Testis (tissue), 2 donors: ENCODE results near the gene ZNF83.

Experiments
- CTCF ChIP-seq, 3 experiments: fragments of 450-650 bp in 2 of 3; fragments of 200-600 bp in 1 of 3; sonication (generic) in 1 of 3; IDR thresholded peaks; one replicate each; pipeline ENCODE4 v1.5.1; 2016 to 2019; ENCODE audit warnings: antibody characterized with exemption in 3 of 3, mild to moderate bottlenecking in 2 of 3, moderate library complexity in 1 of 3
- POLR2A ChIP-seq: fragments of 450-650 bp; IDR thresholded peaks from one replicate; pipeline ENCODE4 v1.6.1; 2017; ENCODE audit warnings: antibody characterized with exemption, mild to moderate bottlenecking, moderate library complexity

GRCh38 chr19:52622261-52622660 is 15.9 kb downstream of the ZNF83 start:
- TF ChIP-seq CTCF (IDR thresholded peaks at IDR 0.05) (no peak), POLR2A (no peak)
